Stimulated activated CD4-positive, alpha-beta T cell treated with anti-CD3 and anti-CD28 coated beads, TNF-alpha, amount 100 ng/mL, for 4 hours (primary cell): ENCODE measurements around the gene OR2D3.
"Not testable (repeated sequence)": the region's sequence is repeated elsewhere in the genome, so short reads cannot be mapped to it uniquely, and the experiment has no call there.

Source experiments
- DNase-seq, 3 experiments: peaks; one replicate each; pipeline ENCODE4 v3.0.0-alpha.2; 2020; ENCODE audit warnings: low read depth in 3 of 3

The OR2D3 gene

GRCh38 chr11:6927030-6927617 lies 6.3 kb downstream of the OR2D3 start:
- no peak for DNase-seq

- no peak for DNase-seq
These were observed 8.1 kb downstream of the OR2D3 start for GRCh38 chr11:6928916-6929315.

- no peak for DNase-seq
These were observed 10.4 kb downstream of the OR2D3 start for GRCh38 chr11:6931146-6931713.

GRCh38 chr11:6932145-6932544 lies 11.3 kb downstream of the OR2D3 start:
- DNase-seq, result no peak

GRCh38 chr11:6941970-6942369 lies 21.2 kb downstream of the OR2D3 start:
- DNase-seq, result no peak

- no peak for DNase-seq
These were observed 22.3 kb downstream of the OR2D3 start for GRCh38 chr11:6943131-6943530.

- DNase-seq, result not testable (repeated sequence)
These were observed 33.4 kb downstream of the OR2D3 start for GRCh38 chr11:6954248-6954647.

GRCh38 chr11:6962141-6962540 lies 41.3 kb downstream of the OR2D3 start:
- no peak for DNase-seq

- no peak for DNase-seq
These were observed 41.9 kb downstream of the OR2D3 start for GRCh38 chr11:6962673-6963072.

- no peak for DNase-seq
These were observed 48.0 kb downstream of the OR2D3 start for GRCh38 chr11:6968816-6969215.

- DNase-seq, result not testable (repeated sequence)
These were observed 49.1 kb downstream of the OR2D3 start for GRCh38 chr11:6969854-6970253.
